T-helper 17 cell (primary cell): ENCODE results near the gene ZXDC. TPM values are rescaled to one million over a fixed set of nuclear protein-coding genes. Genes with fewer than 3 reads are reported as not detected.
A peak's percentile ranks its signal among the peaks of the same experiment; 100 is the strongest.

ENCODE experiments used
- ATAC-seq: fragments of 150-1000 bp; cut with Tn5 transposase; 2 replicates; pipeline ENCODE4 v1.10.0; 2021; ENCODE audit warnings: mild to moderate bottlenecking, moderate library complexity
- DNase-seq, 3 donors: peaks; one replicate each; pipeline versions ENCODE4 v3.0.0 to v3.0.0-alpha.2; 2020 to 2021
- H3K9me3 ChIP-seq: one replicate; pipeline ENCODE4 v1.7.0; 2013; ENCODE audit warnings: low read length, mild to moderate bottlenecking; ENCODE audit not compliant: control insufficient read depth, poor library complexity, severe bottlenecking
- H3K27ac Mint-ChIP-seq: one replicate; pipeline ENCODE4 v1.8.0; 2022; ENCODE audit warnings: mild to moderate bottlenecking, moderate library complexity, mixed read lengths
- H3K27me3 Mint-ChIP-seq: one replicate; pipeline ENCODE4 v1.8.0; 2022; ENCODE audit warnings: mixed read lengths
- H3K36me3 Mint-ChIP-seq: one replicate; pipeline ENCODE4 v1.8.0; 2022; ENCODE audit warnings: low read depth, mixed read lengths
- H3K4me1 Mint-ChIP-seq: one replicate; pipeline ENCODE4 v1.8.0; 2022; ENCODE audit warnings: mild to moderate bottlenecking, mixed read lengths
- H3K4me3 Mint-ChIP-seq: one replicate; pipeline ENCODE4 v1.8.0; 2022; ENCODE audit warnings: mild to moderate bottlenecking, moderate library complexity, mixed read lengths
- total RNA-seq, 4 donors: library from RNA in 2 of 4; stranded (reverse) in 2 of 4; gene quantifications; one replicate each; pipeline ENCODE4 v1.2.3 and lab custom pipeline; 2022 to 2026

Gene ZXDC
- total RNA-seq, 2 donors from 2014 or later, result 57.2 to 59.0 TPM

GRCh38 chr3:126394977-126395321, 80.7 kb downstream of the ZXDC start:
- peaks cover 71% of the 10 kb centered on the region for H3K27me3 Mint-ChIP-seq

GRCh38 chr3:126394179-126394976, 81.3 kb downstream of the ZXDC start, which contains the start of gene CFAP100:
Gene CFAP100, plus strand, starts transcription at chr3:126394909. Its CDS starts 1,092 bp downstream, at chr3:126396001.
- Mint-ChIP-seq H3K4me3 (no peak within 1 kb of the TSS), H3K27ac (no peak within 1 kb of the TSS), H3K27me3 (peaks cover 77% of the 10 kb centered on the region), H3K4me1 (peaks cover 13% of the 10 kb centered on the region), H3K36me3 (peaks cover 6% of the 10 kb centered on the region)
- H3K9me3 ChIP-seq, result no peaks in the 10 kb centered on the region
- no peak for DNase-seq
- no peak for ATAC-seq

More at GRCh38 chr3:126394977-126395321, 80.7 kb downstream of the ZXDC start:
- peaks cover 10% of the 10 kb centered on the region for H3K4me1 Mint-ChIP-seq
- H3K36me3 Mint-ChIP-seq, result peaks cover 4% of the 10 kb centered on the region
- H3K9me3 ChIP-seq, result no peaks in the 10 kb centered on the region
- H3K4me3 Mint-ChIP-seq, result no peak overlapping the region
- ATAC-seq (no peak), DNase-seq (no peak)
- H3K27ac Mint-ChIP-seq, result no peak overlapping the region

- ATAC-seq (no peak), DNase-seq (no peak)
- H3K4me1 Mint-ChIP-seq, result peaks cover 13% of the 10 kb centered on the region
- H3K36me3 Mint-ChIP-seq, result peaks cover 6% of the 10 kb centered on the region
- peaks cover 79% of the 10 kb centered on the region for H3K27me3 Mint-ChIP-seq
- no peaks in the 10 kb centered on the region for H3K9me3 ChIP-seq
- no peak overlapping the region for H3K27ac Mint-ChIP-seq
- H3K4me3 Mint-ChIP-seq, result no peak overlapping the region
Observed at GRCh38 chr3:126393563-126393962, 82.1 kb downstream of the ZXDC start.

GRCh38 chr3:126392246-126392645, 83.4 kb downstream of the ZXDC start:
- no peak overlapping the region for H3K27ac Mint-ChIP-seq

GRCh38 chr3:126391631-126392030, 84.1 kb downstream of the ZXDC start:
- Mint-ChIP-seq H3K27me3 (peaks cover 81% of the 10 kb centered on the region), H3K4me1 (peaks cover 13% of the 10 kb centered on the region)
- no peaks in the 10 kb centered on the region for H3K9me3 ChIP-seq

More at GRCh38 chr3:126392246-126392645, 83.4 kb downstream of the ZXDC start:
- Mint-ChIP-seq H3K27me3 (peaks cover 85% of the 10 kb centered on the region), H3K4me3 (no peak overlapping the region), H3K36me3 (peaks cover 6% of the 10 kb centered on the region), H3K4me1 (peaks cover 13% of the 10 kb centered on the region)
- H3K9me3 ChIP-seq, result no peaks in the 10 kb centered on the region
- no peak for DNase-seq
- no peak for ATAC-seq

GRCh38 chr3:126390751-126391150, 84.9 kb downstream of the ZXDC start:
- Mint-ChIP-seq H3K4me1 (peaks cover 13% of the 10 kb centered on the region), H3K4me3 (peak overlapping the region; percentile 15), H3K27ac (no peak overlapping the region), H3K27me3 (peaks cover 80% of the 10 kb centered on the region), H3K36me3 (peaks cover 6% of the 10 kb centered on the region)
- no peaks in the 10 kb centered on the region for H3K9me3 ChIP-seq
- no peak for ATAC-seq
- DNase-seq, result no peak

More at GRCh38 chr3:126391631-126392030, 84.1 kb downstream of the ZXDC start:
- H3K36me3 Mint-ChIP-seq, result peaks cover 6% of the 10 kb centered on the region
- ATAC-seq (no peak), DNase-seq (no peak)
- H3K4me3 Mint-ChIP-seq, result no peak overlapping the region
- H3K27ac Mint-ChIP-seq, result no peak overlapping the region

GRCh38 chr3:126390201-126390600, 85.5 kb downstream of the ZXDC start:
- H3K27me3 Mint-ChIP-seq, result peaks cover 79% of the 10 kb centered on the region
- no peak overlapping the region for H3K4me3 Mint-ChIP-seq

GRCh38 chr3:126389794-126390146, 85.9 kb downstream of the ZXDC start:
- H3K4me3 Mint-ChIP-seq, result no peak overlapping the region
- H3K36me3 Mint-ChIP-seq, result peaks cover 2% of the 10 kb centered on the region
- H3K27ac Mint-ChIP-seq, result no peak overlapping the region
- peaks cover 80% of the 10 kb centered on the region for H3K27me3 Mint-ChIP-seq
- H3K4me1 Mint-ChIP-seq, result peaks cover 13% of the 10 kb centered on the region
- ATAC-seq, result no peak
- DNase-seq, result no peak
- H3K9me3 ChIP-seq, result no peaks in the 10 kb centered on the region

More at GRCh38 chr3:126390201-126390600, 85.5 kb downstream of the ZXDC start:
- ATAC-seq (no peak), DNase-seq (no peak)
- Mint-ChIP-seq H3K27ac (no peak overlapping the region), H3K36me3 (peaks cover 2% of the 10 kb centered on the region), H3K4me1 (peaks cover 13% of the 10 kb centered on the region)
- no peaks in the 10 kb centered on the region for H3K9me3 ChIP-seq

GRCh38 chr3:126389112-126389793, 86.4 kb downstream of the ZXDC start:
- peaks cover 77% of the 10 kb centered on the region for H3K27me3 Mint-ChIP-seq
- H3K4me3 Mint-ChIP-seq, result peak overlapping the region; percentile 66
- no peak overlapping the region for H3K27ac Mint-ChIP-seq
- DNase-seq, result no peak
- H3K4me1 Mint-ChIP-seq, result peaks cover 13% of the 10 kb centered on the region
- H3K36me3 Mint-ChIP-seq, result peaks cover 2% of the 10 kb centered on the region
- peak; percentile 64 for ATAC-seq
- no peaks in the 10 kb centered on the region for H3K9me3 ChIP-seq

Other genes starting within 250 kb of the ZXDC start
- under 1 TPM in 1 of 2 donors, not detected in 1; 0.39 TPM for gene KLF15, start 118.5 kb downstream of the ZXDC start, total RNA-seq
- not detected for gene CFAP100, start 81.0 kb downstream of the ZXDC start, total RNA-seq
- gene UROC1, start 41.9 kb upstream of the ZXDC start, total RNA-seq, result not detected
- under 1 TPM; 0.15 to 0.18 TPM for gene CHST13, start 48.3 kb upstream of the ZXDC start, total RNA-seq
- gene C3orf22, start 83.0 kb upstream of the ZXDC start, total RNA-seq, result not detected
- gene TXNRD3, start 179.2 kb upstream of the ZXDC start, total RNA-seq, result under 1 TPM; 0.50 TPM
- gene CHCHD6, start 228.3 kb upstream of the ZXDC start, total RNA-seq, result 10 to 100 TPM; 10.5 to 14.9 TPM